Renal cortical epithelial cell (primary cell): Measurements from ENCODE around the gene MAMDC2. TPM values are rescaled to one million over a fixed set of nuclear protein-coding genes. Genes with fewer than 3 reads are reported as not detected.
A peak's percentile ranks its signal among the peaks of the same experiment; 100 is the strongest.

Experiments
- DNase-seq: peaks from one replicate; pipeline ENCODE4 v3.0.0-alpha.2; 2011; ENCODE audit warnings: low read depth
- total RNA-seq: library from RNA; depleted of rRNA; stranded (reverse); fragments of >200 nt; gene quantifications from 2 replicates; pipeline ENCODE4 v1.2.3, GENCODE V29; 2014

The MAMDC2 gene, protein sequence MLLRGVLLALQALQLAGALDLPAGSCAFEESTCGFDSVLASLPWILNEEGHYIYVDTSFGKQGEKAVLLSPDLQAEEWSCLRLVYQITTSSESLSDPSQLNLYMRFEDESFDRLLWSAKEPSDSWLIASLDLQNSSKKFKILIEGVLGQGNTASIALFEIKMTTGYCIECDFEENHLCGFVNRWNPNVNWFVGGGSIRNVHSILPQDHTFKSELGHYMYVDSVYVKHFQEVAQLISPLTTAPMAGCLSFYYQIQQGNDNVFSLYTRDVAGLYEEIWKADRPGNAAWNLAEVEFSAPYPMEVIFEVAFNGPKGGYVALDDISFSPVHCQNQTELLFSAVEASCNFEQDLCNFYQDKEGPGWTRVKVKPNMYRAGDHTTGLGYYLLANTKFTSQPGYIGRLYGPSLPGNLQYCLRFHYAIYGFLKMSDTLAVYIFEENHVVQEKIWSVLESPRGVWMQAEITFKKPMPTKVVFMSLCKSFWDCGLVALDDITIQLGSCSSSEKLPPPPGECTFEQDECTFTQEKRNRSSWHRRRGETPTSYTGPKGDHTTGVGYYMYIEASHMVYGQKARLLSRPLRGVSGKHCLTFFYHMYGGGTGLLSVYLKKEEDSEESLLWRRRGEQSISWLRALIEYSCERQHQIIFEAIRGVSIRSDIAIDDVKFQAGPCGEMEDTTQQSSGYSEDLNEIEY
- total RNA-seq: 32.9 and 39.1 TPM in 2 replicates

DNA sequence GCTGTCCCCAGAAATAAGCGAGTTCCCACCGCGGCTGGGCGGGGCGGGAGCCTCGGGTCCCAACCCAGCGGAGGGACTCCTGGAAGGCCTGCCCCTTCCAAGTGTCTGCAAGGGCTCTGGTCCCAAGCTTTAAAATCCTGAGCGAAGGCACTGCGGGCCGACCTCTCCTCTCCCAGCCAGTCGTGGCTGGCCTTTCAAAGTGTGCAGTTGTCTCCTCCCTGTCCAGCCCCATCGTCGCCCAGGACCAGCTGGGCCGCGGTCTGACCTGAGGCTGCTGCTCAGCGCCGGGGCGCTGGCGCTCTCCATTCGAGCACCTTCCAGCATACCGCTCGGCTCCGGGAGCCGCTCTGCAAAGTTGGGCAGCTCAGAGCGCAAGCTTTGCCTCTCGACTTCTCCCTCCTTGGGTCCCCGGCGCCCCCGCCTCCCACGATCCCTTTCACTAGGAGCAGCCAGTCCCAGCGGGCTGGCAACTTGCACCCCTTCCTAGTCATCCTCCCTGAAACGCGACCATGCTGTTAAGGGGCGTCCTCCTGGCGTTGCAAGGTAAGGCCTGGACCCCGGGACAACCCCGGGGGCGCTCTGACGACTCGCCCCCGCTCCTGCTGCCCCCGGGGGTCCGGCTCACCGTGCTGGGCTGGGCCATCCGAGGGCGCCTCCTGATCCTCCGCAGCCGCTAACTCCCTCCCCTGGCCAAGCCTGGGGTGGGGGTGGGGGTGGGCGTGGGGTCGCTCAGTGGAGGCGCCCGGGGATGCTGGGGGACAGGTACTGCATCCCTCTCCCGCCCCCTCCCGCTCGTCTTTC is at the start of gene MAMDC2:
Gene MAMDC2 (plus strand): TSS at position 160 of the 801 bp plus-strand sequence. CDS start 350 bp downstream, at position 510.
- DNase-seq: no peak

DNA sequence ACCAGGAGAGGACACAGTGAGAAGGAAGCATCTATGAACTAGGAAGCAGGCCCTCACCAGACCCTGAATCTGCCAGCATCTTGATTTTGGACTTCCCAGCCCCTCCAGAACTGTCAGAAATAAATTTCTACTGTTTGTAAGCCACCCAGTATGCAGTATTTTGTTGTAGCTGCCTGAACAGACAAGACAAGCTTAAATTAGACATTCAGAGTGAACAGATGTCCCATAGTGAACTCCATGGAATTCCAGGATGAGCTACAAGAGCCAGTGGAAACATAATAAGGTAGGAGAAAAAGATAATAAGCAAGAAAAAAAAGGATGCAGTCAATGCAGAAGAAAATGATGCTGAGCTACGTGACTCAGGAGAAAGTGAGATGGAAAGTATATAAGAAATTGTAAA is 47.8 kb upstream of the MAMDC2 start:
- DNase-seq: no peak

GRCh38 chr9:69996967-69997366 is 46.7 kb upstream of the MAMDC2 start:
- peak; percentile 25 for DNase-seq

- no peak for DNase-seq
Measured at GRCh38 chr9:69997524-69997923, 46.1 kb upstream of the MAMDC2 start.

- DNase-seq: no peak
Measured at GRCh38 chr9:69999315-69999714, 44.3 kb upstream of the MAMDC2 start.

DNA sequence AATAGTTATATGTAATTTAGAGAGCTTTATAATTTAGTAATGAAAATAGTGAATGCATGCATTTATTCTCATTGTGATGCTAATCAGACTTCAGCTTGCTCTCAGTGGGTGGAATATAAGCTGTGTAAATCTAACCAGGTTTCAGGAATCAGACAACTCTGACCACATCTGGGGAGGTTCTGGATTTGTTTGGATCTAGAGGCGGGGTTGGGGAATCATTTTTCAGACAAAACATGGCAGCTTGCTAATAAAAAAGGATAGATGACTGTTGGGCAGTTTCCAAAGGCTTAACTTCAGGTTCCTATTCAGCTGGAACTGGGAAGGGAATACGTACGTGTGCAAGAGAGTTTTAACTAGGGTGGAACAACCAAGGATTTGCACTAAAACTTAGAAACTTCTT is 43.2 kb upstream of the MAMDC2 start:
- no peak for DNase-seq

GRCh38 chr9:70003901-70004714 is 39.5 kb upstream of the MAMDC2 start:
- DNase-seq: peak; percentile 15

DNA sequence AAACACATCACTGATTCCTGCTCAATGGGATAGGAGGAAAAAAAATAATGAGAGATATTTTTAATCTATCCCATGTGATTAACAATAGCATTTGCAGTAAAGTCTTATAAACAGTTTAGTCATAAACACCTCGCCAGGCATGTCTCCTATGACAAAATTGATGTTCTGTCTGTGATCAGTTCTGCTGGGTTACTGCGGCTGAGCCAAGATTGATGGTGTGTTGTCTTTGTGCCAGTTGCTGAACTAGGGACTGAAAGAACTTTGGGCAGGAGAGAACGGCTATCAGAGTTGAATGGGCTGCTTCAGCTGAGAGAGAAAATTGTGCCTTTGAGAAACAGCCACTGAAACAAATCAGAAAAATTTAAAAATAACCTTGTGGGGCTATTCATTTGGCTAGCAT is 37.3 kb upstream of the MAMDC2 start:
- DNase-seq: no peak

DNA sequence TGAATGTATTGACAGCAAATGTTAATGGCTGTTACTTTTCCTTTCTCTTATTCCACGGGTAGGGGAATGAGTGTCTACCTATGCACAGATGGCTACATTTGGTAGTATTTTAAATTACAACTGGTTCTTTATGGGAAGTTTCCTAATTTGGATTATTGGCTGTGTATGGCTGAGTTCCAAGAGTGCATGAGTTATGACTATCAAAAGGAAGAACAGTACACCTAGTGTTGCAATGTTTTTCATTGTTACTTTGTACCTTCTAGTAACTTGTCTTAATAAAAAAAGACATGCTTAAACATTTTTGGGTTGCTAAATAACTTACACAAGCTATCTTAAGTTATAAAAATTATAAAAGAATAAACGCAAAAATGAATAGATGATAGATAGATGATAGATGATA is 35.8 kb upstream of the MAMDC2 start:
- no peak for DNase-seq

GRCh38 chr9:70010015-70010414 is 33.6 kb upstream of the MAMDC2 start:
- DNase-seq: no peak

GRCh38 chr9:70011366-70011765 is 32.3 kb upstream of the MAMDC2 start:
- DNase-seq: no peak

DNA sequence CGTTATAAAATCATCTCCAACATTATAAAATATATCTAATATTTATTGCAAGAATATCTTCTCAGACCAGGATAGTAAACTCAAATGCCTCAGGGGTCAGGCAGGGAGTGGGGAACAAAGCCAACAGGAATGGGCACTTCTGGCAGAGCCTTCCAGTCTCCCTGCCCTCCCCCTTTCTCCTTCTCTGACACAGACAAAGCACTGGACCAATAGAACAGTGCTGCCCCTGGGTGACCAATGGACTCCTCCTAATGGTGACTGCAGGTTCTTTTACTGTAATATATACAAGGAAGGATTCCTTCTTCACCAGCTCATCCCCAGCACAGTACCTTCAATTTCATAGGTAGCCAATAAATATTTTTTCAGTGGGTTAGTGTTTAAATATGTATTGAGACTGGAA is 31.1 kb upstream of the MAMDC2 start:
- DNase-seq: no peak

DNA sequence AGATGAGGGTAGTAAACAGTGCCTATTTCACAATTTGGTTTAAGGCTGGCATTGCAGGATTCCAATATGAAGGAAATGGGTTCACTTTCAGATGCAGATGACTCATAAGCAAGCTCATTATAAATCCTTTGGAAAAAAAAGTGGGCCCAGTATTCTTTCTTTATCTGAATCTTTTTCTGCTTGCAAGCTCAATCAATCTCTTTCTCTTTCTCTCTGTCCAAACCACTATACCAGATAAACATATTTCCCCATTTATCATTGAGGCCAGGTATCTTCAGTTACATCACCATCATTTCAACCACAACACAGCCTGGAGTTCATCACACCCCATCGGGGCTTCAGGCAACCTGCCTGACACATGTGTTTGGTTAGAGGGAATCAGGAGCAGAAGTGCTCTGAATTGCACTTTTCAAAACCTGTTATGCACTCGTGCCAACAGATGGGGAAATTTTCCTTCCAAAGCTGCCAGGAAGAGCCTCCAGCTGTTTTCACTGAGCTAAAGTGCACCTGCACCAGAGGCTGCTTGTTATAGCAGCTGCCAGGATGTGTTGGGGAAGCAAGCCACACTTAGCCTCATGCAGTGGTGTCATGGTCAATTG is 30.0 kb upstream of the MAMDC2 start:
- DNase-seq: peak; percentile 78

DNA sequence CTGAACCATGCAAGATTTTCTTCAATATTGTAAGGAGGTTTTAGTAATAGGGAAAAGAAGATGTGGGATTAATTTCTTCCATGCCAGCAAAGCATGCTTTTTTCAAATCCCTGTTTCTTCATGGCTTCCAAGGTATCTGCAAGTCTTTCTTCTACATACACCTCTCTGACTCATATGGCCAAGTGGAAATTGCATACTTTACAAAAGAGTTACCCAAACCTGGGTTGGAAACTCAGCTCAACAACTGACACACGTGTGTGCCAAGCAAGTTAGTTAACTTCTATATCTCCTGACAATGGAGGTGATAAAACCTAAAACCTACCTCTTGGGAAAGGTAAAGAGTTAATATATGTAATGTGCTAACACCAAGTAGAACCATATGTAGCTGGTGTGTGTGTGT is 28.5 kb upstream of the MAMDC2 start:
- DNase-seq: no peak

DNA sequence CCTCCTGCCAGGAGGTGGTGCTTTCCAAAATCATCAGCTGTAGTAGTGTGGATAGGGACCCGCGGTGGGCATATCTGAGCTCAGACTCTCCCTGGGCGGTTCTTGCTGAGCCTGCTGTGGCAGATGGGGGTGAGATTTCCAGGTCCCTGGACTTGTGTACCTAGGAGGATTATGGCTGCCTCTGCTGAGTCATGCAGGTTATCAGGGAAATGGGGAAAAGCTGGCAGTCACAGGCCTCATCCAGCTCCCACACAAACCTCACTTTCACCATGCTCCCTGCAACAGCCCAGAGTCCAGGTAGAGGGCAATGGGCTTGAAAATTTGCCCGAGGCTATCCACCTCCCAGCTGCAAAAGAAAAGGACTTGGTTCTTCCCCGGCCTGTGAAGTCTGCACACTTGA is 23.4 kb upstream of the MAMDC2 start:
- peak; percentile 42 for DNase-seq

DNA sequence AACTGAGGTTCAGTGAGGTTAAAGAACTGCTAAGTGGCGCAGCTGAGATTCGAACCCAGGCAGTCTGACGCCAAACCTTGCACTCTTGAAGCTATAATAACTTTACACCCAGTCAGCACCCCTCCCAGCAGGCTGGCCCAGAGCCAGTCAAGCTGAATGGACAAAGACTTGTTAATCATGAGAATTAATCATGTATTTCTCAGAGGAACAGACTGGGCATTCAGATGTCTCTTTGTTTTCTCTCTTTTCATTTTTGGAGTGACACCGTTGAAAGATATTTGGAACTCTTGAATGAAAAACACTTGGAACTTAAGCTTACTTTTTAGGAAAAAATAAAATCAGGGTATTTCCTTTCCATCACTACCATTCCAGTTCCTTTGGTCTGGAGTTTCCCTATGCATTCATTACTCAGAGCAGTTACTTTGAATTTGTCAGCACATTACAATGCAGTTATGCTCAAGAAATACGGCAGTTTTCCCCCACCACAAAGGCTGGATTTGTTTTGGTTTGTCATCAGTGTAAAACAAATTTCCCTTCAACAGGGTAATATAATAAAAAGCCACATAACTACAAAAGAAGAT is 22.6 kb upstream of the MAMDC2 start:
- peak; percentile 93 for DNase-seq

DNA sequence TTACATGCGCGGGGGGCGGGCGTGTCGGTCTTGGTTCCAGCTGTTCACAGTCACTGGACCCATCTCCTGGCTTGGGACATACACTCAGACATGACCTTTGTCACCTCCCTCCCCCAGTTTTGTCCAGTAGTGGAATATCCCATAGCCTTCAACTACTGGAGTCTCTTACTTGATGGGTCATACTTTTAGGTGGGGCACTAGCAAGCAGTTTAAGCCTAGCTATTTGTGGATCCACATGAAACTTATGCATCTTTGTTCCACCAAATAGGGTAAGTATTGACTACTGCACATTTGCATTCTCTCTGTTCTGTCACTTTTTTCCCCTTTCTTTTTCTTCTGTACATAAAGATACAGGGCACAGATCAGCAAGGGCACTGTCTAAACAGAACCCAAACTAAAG is 15.4 kb upstream of the MAMDC2 start:
- no peak for DNase-seq

GRCh38 chr9:70030156-70030555 is 13.5 kb upstream of the MAMDC2 start:
- no peak for DNase-seq

- no peak for DNase-seq
Measured at GRCh38 chr9:70031141-70031545, 12.5 kb upstream of the MAMDC2 start.

GRCh38 chr9:70034271-70034711 is 9.4 kb upstream of the MAMDC2 start:
- DNase-seq: no peak

DNA sequence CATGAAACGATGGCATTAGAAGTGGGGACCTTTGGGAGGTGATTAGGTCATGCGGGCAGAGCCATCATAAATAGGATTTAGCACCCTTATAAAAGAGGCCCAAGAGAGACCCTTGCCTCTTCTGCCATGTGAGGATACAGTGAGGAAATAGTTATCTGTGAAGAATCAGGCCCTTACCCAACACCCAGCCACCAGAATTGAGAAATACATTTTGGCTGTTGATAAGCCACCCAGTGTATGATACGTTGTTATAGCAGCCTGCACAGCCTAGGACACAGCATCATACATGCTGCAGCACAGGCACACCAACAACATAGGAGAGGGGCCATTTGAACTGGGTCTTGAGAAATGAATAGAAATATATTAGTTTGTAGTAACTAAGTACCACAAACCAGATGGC is 8.0 kb upstream of the MAMDC2 start:
- DNase-seq: no peak
